Heart left ventricle (tissue), 11 donors: Measurements from ENCODE around the gene STARD7. TPM values are rescaled to one million over a fixed set of nuclear protein-coding genes. Genes with fewer than 3 reads are reported as not detected.

Experiments used
- polyA plus RNA-seq, 2 donors: library from polyadenylated mRNA; stranded (reverse); fragments of 200-250 nt; gene quantifications; one replicate each; pipeline ENCODE4 v1.2.3, GENCODE V29; 2013
- total RNA-seq, 9 donors: library from RNA; depleted of rRNA in 2 of 9; stranded (reverse); fragments of >200 nt in 2 of 9; fragmentation: NEBNext Ultra II Directional in 3 of 9; extraction: Animal tissue kit (Norgen Biotek cat#: 25700) in 3 of 9; gene quantifications; one replicate each; pipeline versions ENCODE4 v1.1.0 to v1.2.4, GENCODE V29; 2016 to 2023
- donor health status: ischemic (EF 13 %, LVEDD 7.1; RV severe dilation, severe dysfunction).
- donor health status: healthy with polysubstance abuse.
- donor health status: DM: no; HTN: yes; CAD: no.
- donor health status: DM: no; HTN: no; CAD: no.
- donor health status: ischemic (EF 25% LVEDD 5.7; RV mildly dilated, moderate dysfunction).
- donor health status: healthy.
- donor health status: DM: yes; HTN: yes; CAD: no.
- donor health status: PGD.
- donor health status: nonischemic (EF 23%, LVEDD 6.1; RV moderate dilation, normal function).

The STARD7 gene
- total and polyA plus RNA-seq, 11 donors = 58.3 to 526 (median 188) TPM

Other genes with a start within 250 kb of the STARD7 start
- 10 to 100 TPM in 2 of 9 donors, 1 to 10 TPM in 7; 4.5 to 17.7 (median 7.1) TPM for gene ANKRD36C, start 217.0 kb downstream of the STARD7 start, total RNA-seq
- 1 to 10 TPM; 1.3 to 4.0 TPM for gene ANKRD36C, start 217.0 kb downstream of the STARD7 start, polyA plus RNA-seq
- gene GPAT2, start 173.9 kb downstream of the STARD7 start, total RNA-seq = 10 to 100 TPM in 2 of 9 donors, 1 to 10 TPM in 7; 1.7 to 20.2 (median 5.5) TPM
- 1 to 10 TPM; 2.1 to 5.6 TPM for gene GPAT2, start 173.9 kb downstream of the STARD7 start, polyA plus RNA-seq
- 1 to 10 TPM; 2.2 to 6.1 (median 3.6) TPM for gene ADRA2B, start 92.3 kb downstream of the STARD7 start, total RNA-seq
- 1 to 10 TPM; 1.5 to 3.5 TPM for gene ADRA2B, start 92.3 kb downstream of the STARD7 start, polyA plus RNA-seq
- gene ASTL, start 70.3 kb downstream of the STARD7 start, total RNA-seq = not detected
- under 1 TPM in 1 of 2 donors, not detected in 1; 0.14 TPM for gene ASTL, start 70.3 kb downstream of the STARD7 start, polyA plus RNA-seq
- gene DUSP2, start 63.4 kb downstream of the STARD7 start, total RNA-seq = 10 to 100 TPM in 1 of 9 donors, 1 to 10 TPM in 6, under 1 TPM in 2; 0.56 to 11.1 (median 2.7) TPM
- gene DUSP2, start 63.4 kb downstream of the STARD7 start, polyA plus RNA-seq = 10 to 100 TPM in 1 of 2 donors, 1 to 10 TPM in 1; 1.4 to 23.1 TPM
- 100 to 1,000 TPM in 5 of 9 donors, 10 to 100 TPM in 4; 71.8 to 134 (median 103) TPM for gene TMEM127, start 57.2 kb upstream of the STARD7 start, total RNA-seq
- gene TMEM127, start 57.2 kb upstream of the STARD7 start, polyA plus RNA-seq = 100 to 1,000 TPM in 1 of 2 donors, 10 to 100 TPM in 1; 18.6 to 124 TPM
- 100 to 1,000 TPM in 2 of 9 donors, 10 to 100 TPM in 7; 57.7 to 109 (median 68.7) TPM for gene CIAO1, start 57.4 kb upstream of the STARD7 start, total RNA-seq
- gene CIAO1, start 57.4 kb upstream of the STARD7 start, polyA plus RNA-seq = 10 to 100 TPM; 20.5 to 94.0 TPM
- gene SNRNP200, start 96.7 kb upstream of the STARD7 start, total RNA-seq = 10 to 100 TPM; 54.6 to 85.5 (median 66.6) TPM
- gene SNRNP200, start 96.7 kb upstream of the STARD7 start, polyA plus RNA-seq = 10 to 100 TPM; 38.8 to 71.2 TPM
- 1 to 10 TPM in 7 of 9 donors, under 1 TPM in 2; 0.65 to 3.8 (median 1.5) TPM for gene ITPRIPL1, start 116.5 kb upstream of the STARD7 start, total RNA-seq
- under 1 TPM; 0.80 to 0.83 TPM for gene ITPRIPL1, start 116.5 kb upstream of the STARD7 start, polyA plus RNA-seq
- gene NCAPH, start 126.9 kb upstream of the STARD7 start, total RNA-seq = 1 to 10 TPM in 1 of 9 donors, under 1 TPM in 8; 0.19 to 7.4 (median 0.48) TPM
- gene NCAPH, start 126.9 kb upstream of the STARD7 start, polyA plus RNA-seq = under 1 TPM; 0.46 to 0.64 TPM